MM.1S (cell line): Measurements from ENCODE around the gene TAL2.

ENCODE experiments used
- CTCF ChIP-seq: fragments of 300-600 bp; sonication (generic); IDR thresholded peaks from 2 replicates; pipeline ENCODE4 v1.5.1; 2016; ENCODE audit warnings: antibody characterized with exemption, low read length, mixed read lengths
- EZH2 ChIP-seq: fragments of 300-600 bp; sonication (generic); optimal IDR thresholded peaks from 2 replicates; pipeline ENCODE3; 2017; ENCODE audit warnings: low read depth, mild to moderate bottlenecking, antibody characterized with exemption, low read length, mixed read lengths

- TF ChIP-seq CTCF: no peak
- no peak for TF ChIP-seq EZH2
Measured at GRCh38 chr9:105667867-105668266, 5.6 kb downstream of the TAL2 start.
